Heart left ventricle (tissue), 16 donors: ENCODE results near the gene TRPM3. TPM values are rescaled to one million over a fixed set of nuclear protein-coding genes. Genes with fewer than 3 reads are reported as not detected.

ENCODE experiments used
- ATAC-seq, 4 donors: fragments of 200-7000 bp; cut with Tn5 transposase; one replicate each; pipeline ENCODE4 v1.9.1; 2020 to 2022; ENCODE audit warnings: moderate library complexity in 4 of 4, mild to moderate bottlenecking in 3 of 4, moderate number of reproducible peaks in 1 of 4
- DNase-seq, 5 donors: peaks; one replicate each; pipeline ENCODE4 v3.0.0-alpha.2; 2020
- H3K27ac ChIP-seq, 12 donors: fragments of 200-600 bp; sonication (generic) in 4 of 12; one replicate each; pipeline versions ENCODE4 v1.5.0 to v1.8.0; 2016 to 2022; ENCODE audit warnings: mild to moderate bottlenecking in 2 of 12
- H3K27me3 ChIP-seq, 9 donors: fragments of 200-600 bp; sonication (generic) in 2 of 9; one replicate each; pipeline versions ENCODE4 v1.5.1 to v1.8.0; 2016 to 2022; ENCODE audit warnings: mild to moderate bottlenecking in 3 of 9
- H3K36me3 ChIP-seq, 9 donors: fragments of 200-600 bp; sonication (generic) in 2 of 9; one replicate each; pipeline versions ENCODE4 v1.5.0 to v1.8.0; 2018 to 2022; ENCODE audit warnings: mild to moderate bottlenecking in 2 of 9
- H3K4me1 ChIP-seq, 12 donors: fragments of 200-600 bp; sonication (generic) in 4 of 12; one replicate each; pipeline versions ENCODE4 v1.5.0 to v1.8.0; 2016 to 2022; ENCODE audit warnings: mild to moderate bottlenecking in 3 of 12
- H3K4me3 ChIP-seq, 12 donors: fragments of 200-600 bp; sonication (generic) in 4 of 12; one replicate each; pipeline versions ENCODE4 v1.5.0 to v1.8.0; 2017 to 2022; ENCODE audit warnings: mild to moderate bottlenecking in 9 of 12, moderate library complexity in 4 of 12
- H3K9me3 ChIP-seq, 12 donors: fragments of 200-600 bp; sonication (generic) in 4 of 12; one replicate each; pipeline versions ENCODE4 v1.5.0 to v1.8.0; 2016 to 2022; ENCODE audit warnings: mild to moderate bottlenecking in 1 of 12
- POLR2A ChIP-seq, 2 donors: fragments of 450-650 bp; IDR thresholded peaks; one replicate each; pipeline ENCODE4 v1.6.1; 2017; ENCODE audit warnings: antibody characterized with exemption in 2 of 2, mild to moderate bottlenecking in 2 of 2, moderate library complexity in 2 of 2
- WGBS, 4 donors: extraction: QIAGEN DNeasy Blood & Tissue Kit in 2 of 4; methylation state at CpG; one replicate each; pipeline versions ENCODE4 v1.1.5 to v1.1.7; 2013 to 2018; 5-methylcytosine and 5-hydroxymethylcytosine counted together
- intact Hi-C, 10 donors: fragments of 100-400 bp; cut with DNase I; formaldehyde crosslinking; loops; one replicate each; pipeline versions ENCODE4 v1.11.1 to v1.14.2; 2022
- polyA plus RNA-seq, 2 donors: library from polyadenylated mRNA; stranded (reverse); fragments of 200-250 nt; gene quantifications; one replicate each; pipeline ENCODE4 v1.2.3, GENCODE V29; 2013
- total RNA-seq, 9 donors: library from RNA; depleted of rRNA in 2 of 9; stranded (reverse); fragments of >200 nt in 2 of 9; fragmentation: NEBNext Ultra II Directional in 3 of 9; extraction: Animal tissue kit (Norgen Biotek cat#: 25700) in 3 of 9; gene quantifications; one replicate each; pipeline versions ENCODE4 v1.1.0 to v1.2.4, GENCODE V29; 2016 to 2023
- TF ChIP-seq, protein P1 (sequence below), 12 donors: fragments of 200-600 bp; sonication (generic) in 4 of 12; IDR thresholded peaks; one replicate each; pipeline versions ENCODE4 v1.5.0 to v1.8.0; 2018 to 2022; ENCODE audit warnings: antibody characterized with exemption in 12 of 12, mild to moderate bottlenecking in 5 of 12
- donor health status: ischemic (EF 13 %, LVEDD 7.1; RV severe dilation, severe dysfunction).
- donor health status: healthy with polysubstance abuse.
- donor health status: DM: no; HTN: yes; CAD: no.
- donor health status: DM: no; HTN: no; CAD: no.
- donor health status: ischemic (EF 25% LVEDD 6.9; RV normal size, moderate dysfunction).
- donor health status: ischemic (EF 25% LVEDD 5.7; RV mildly dilated, moderate dysfunction).
- donor health status: healthy.
- donor health status: DM: yes; HTN: yes; CAD: no.
- donor health status: ischemic (EF 35%, LVEDD 5.7; RV mildly dilated, moderate dysfunction).
- donor health status: nonischemic (EF 11% LVEDD 7.7; RV severe dilation, severe dysfunction).
- donor health status: DM: yes; HTN: yes; CAD: no.
- donor health status: PGD.
- donor health status: ischemic (EF 29% LVEDD 5.4; RV normal size, mild dysfunction).
- donor health status: nonischemic (EF 23%, LVEDD 6.1; RV moderate dilation, normal function).

TRPM3 gene
- total and polyA plus RNA-seq, 11 donors = 0.02 to 0.91 (median 0.10) TPM; not detected in 1

DNA sequence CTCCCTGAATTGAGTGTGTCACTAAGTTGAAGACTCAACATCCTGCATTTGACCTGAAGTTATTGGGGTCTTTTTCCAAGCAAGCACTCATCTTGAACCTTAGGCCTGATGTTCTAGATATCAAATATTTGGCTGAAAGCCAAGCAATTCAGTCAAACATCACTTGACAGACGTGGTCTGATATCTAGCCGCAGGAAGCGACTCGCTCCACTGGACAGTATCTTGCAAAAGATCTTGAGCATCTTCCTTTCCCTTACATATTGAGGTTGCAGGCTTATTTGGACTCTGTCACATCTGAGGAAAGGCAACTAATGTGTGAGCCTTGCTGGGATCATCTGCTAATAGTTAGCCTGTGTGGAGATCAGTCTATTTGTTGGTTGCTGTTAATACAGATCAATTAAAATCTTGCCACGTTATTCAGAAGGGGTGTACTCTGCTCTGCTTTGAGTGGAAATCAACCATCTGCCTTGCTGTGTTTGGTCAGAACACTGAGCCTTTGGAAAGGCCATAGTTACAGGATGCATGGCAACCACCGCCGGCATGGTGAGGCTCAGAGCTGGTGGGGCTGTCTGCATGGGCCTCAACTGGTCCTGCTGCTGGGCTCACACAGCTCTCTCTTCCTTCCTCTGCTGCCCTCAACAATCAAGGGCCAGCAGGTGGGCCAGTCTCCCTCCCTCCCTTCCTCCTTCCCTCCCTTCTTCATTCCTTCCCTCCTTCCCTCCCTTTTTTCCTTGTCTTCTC lies 540.0 kb downstream of the TRPM3 start:
- Histone ChIP-seq H3K36me3 (no peaks in the 10 kb centered on the region), H3K4me1 (peaks cover 3 to 29% (median 20%) of the 10 kb centered on the region in 12 donors), H3K4me3 (no peak overlapping the region), H3K27ac (no peak overlapping the region), H3K9me3 (no peaks in the 10 kb centered on the region), H3K27me3 (no peaks in the 10 kb centered on the region)
- DNase-seq (no peak), ATAC-seq (no peak)
- intact Hi-C loops = loop anchor here in 2 of 10 donors (5.0 to 10.0 kb wide), 3 partner anchors 67 to 1783 kb away; partner anchors contain the start of gene ZFAND5 (in 1 of the 2)
- TF ChIP-seq, protein P1, sequence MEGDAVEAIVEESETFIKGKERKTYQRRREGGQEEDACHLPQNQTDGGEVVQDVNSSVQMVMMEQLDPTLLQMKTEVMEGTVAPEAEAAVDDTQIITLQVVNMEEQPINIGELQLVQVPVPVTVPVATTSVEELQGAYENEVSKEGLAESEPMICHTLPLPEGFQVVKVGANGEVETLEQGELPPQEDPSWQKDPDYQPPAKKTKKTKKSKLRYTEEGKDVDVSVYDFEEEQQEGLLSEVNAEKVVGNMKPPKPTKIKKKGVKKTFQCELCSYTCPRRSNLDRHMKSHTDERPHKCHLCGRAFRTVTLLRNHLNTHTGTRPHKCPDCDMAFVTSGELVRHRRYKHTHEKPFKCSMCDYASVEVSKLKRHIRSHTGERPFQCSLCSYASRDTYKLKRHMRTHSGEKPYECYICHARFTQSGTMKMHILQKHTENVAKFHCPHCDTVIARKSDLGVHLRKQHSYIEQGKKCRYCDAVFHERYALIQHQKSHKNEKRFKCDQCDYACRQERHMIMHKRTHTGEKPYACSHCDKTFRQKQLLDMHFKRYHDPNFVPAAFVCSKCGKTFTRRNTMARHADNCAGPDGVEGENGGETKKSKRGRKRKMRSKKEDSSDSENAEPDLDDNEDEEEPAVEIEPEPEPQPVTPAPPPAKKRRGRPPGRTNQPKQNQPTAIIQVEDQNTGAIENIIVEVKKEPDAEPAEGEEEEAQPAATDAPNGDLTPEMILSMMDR (IDR thresholded peaks at IDR 0.05) = no peak
- no peak for TF ChIP-seq POLR2A (IDR thresholded peaks at IDR 0.05)
- 83 to 86% (median 85%) methylated on average over 7 of the region's 7 CpGs for WGBS, 4 donors

DNA sequence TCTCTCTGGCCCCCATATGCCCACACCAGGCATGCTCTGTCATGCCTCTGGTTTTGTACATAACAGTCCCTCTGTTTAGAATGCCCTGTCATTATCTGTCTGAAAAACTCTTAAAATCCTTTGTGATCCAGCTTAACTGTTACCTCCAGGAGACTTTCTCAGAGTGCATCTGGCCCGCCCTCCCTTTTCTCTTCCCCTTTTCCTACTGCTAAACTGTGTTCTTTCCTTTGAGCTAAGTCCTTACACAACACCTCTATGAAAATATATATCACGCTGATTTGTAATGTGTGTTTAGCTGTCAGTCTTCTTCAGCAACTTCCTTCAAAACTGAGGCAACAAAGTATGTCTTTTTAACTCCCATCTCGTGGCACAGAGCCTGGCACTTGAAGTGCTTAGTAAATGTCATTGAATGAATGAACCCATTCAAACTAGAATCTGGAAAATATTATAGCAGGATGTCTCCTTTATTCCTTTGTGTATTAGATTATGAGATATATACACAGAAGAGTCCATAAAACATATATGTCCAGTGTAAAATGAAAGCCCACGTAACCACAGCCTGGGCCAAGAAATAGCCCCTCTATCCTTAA lies 540.7 kb downstream of the TRPM3 start:
- intact Hi-C loops = loop anchor here in 2 of 10 donors (5.0 to 10.0 kb wide), 3 partner anchors 66 to 1784 kb away; partner anchors contain the start of gene ZFAND5 (in 1 of the 2)
- WGBS, 4 donors = 85 to 92% (median 88%) methylated on average over 3 to 4 of the region's 4 CpGs
- H3K9me3 ChIP-seq = no peaks in the 10 kb centered on the region
- TF ChIP-seq POLR2A (IDR thresholded peaks at IDR 0.05) = no peak
- TF ChIP-seq, protein P1 (IDR thresholded peaks at IDR 0.05) = no peak
- no peaks in the 10 kb centered on the region for H3K36me3 ChIP-seq
- H3K4me1 ChIP-seq = peaks cover 0 to 22% (median 16%) of the 10 kb centered on the region in 12 donors
- H3K27me3 ChIP-seq = no peaks in the 10 kb centered on the region
- H3K27ac ChIP-seq = no peak overlapping the region
- DNase-seq (no peak), ATAC-seq (no peak)
- no peak overlapping the region for H3K4me3 ChIP-seq

DNA sequence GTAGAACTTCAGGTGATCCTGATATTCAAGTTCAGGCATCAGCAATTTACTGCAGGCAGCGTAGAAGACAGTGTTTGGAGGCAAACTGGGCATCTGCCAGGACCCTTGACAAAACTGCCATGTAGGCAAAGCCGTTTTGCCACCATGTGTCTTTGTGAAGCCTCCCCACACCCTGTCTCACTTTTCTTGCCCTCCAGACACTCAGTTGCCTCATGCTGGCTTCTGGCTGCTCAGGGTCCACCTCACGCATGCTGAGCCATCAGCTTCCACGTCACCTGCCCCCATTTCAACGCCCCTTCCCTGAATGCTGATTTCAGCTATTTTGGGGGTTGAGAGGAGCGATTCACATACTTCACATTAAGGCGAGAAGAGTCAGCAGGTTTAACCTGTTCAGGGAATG lies 541.7 kb downstream of the TRPM3 start:
- 82 to 88% (median 85%) methylated on average over 7 of the region's 7 CpGs for WGBS, 4 donors
- ATAC-seq (no peak), DNase-seq (no peak)
- intact Hi-C loops = loop anchor here in 2 of 10 donors (5.0 to 10.0 kb wide), 3 partner anchors 65 to 1785 kb away; partner anchors contain the start of gene ZFAND5 (in 1 of the 2)
- Histone ChIP-seq H3K27ac (no peak overlapping the region), H3K36me3 (no peaks in the 10 kb centered on the region), H3K27me3 (no peaks in the 10 kb centered on the region), H3K4me3 (no peak overlapping the region), H3K4me1 (peaks cover 0 to 23% (median 8%) of the 10 kb centered on the region in 12 donors), H3K9me3 (no peaks in the 10 kb centered on the region)
- TF ChIP-seq POLR2A (IDR thresholded peaks at IDR 0.05) = no peak
- TF ChIP-seq, protein P1 (IDR thresholded peaks at IDR 0.05) = no peak

DNA sequence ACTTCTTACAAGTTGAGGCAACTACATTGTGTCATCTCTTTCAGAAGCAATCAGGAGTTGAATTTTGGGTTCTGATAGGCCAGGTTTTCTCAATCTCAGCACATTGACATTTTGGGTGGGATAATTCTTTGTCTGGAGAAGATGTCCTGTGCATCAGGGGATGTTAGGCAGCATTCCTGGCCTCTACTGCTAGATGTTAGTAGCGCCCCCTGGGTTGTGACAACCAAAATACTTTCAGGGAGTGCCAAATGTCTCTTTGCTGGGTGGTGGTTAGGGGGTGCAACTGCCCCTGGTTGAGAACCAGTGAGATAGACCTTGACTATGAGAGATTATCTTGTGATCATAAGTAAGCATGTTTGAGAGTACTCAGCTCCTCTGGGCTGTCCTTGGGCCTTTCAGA lies 542.7 kb downstream of the TRPM3 start:
- 92 to 100% (median 93%) methylated on average over 1 of the region's 1 CpG for WGBS, 4 donors
- ATAC-seq = no peak
- no peak overlapping the region for H3K4me3 ChIP-seq
- peaks cover 0 to 26% (median 8%) of the 10 kb centered on the region in 12 donors for H3K4me1 ChIP-seq
- no peaks in the 10 kb centered on the region for H3K27me3 ChIP-seq
- no peaks in the 10 kb centered on the region for H3K36me3 ChIP-seq
- H3K27ac ChIP-seq = no peak overlapping the region
- DNase-seq = no peak
- intact Hi-C loops = no loop called here
- no peaks in the 10 kb centered on the region for H3K9me3 ChIP-seq
- no peak for TF ChIP-seq POLR2A (IDR thresholded peaks at IDR 0.05)
- TF ChIP-seq, protein P1 (IDR thresholded peaks at IDR 0.05) = no peak
